Measurements from ENCODE around the gene CIB1. TPM values are rescaled to one million over a fixed set of nuclear protein-coding genes. Genes with fewer than 3 reads are reported as not detected.

Gene CIB1
- total RNA-seq, result 36.4 and 39.4 TPM in 2 replicates

GRCh38 chr15:90233387-90234095, at the start of gene CIB1:
CIB1 (minus strand) TSS chr15:90233941; CDS start chr15:90233885, 56 bp downstream.

GRCh38 chr15:90265271-90266060, 31.7 kb upstream of the CIB1 start, which contains the start of gene NGRN:
NGRN (plus strand) TSS chr15:90265672; CDS start chr15:90265713, 41 bp downstream.

GRCh38 chr15:90249203-90249863, 15.6 kb upstream of the CIB1 start, which contains the start of gene TTLL13:
TTLL13 (plus strand) TSS chr15:90249556; CDS start chr15:90250631, 1,075 bp downstream.

GRCh38 chr15:90234096-90234988, 601 bp upstream of the CIB1 start, which contains the start of gene GDPGP1:
GDPGP1 (plus strand) TSS chr15:90234209; CDS start chr15:90240909, 6,700 bp downstream.

GRCh38 chr15:90201130-90201943, 32.4 kb downstream of the CIB1 start, which contains the start of gene SEMA4B:
SEMA4B (plus strand) TSS chr15:90201330; CDS start chr15:90201579, 249 bp downstream.

Other genes with a start within 250 kb of the CIB1 start
- gene ZNF710, start 232.6 kb downstream of the CIB1 start, total RNA-seq, result 9.0 TPM in 2 replicates
- 60.7 and 96.3 TPM in 2 replicates for gene IDH2, start 131.5 kb downstream of the CIB1 start, total RNA-seq
- gene SEMA4B, start 32.6 kb downstream of the CIB1 start, total RNA-seq, result 6.9 and 8.6 TPM in 2 replicates
- 7.4 and 9.4 TPM in 2 replicates for gene GDPGP1, start 268 bp upstream of the CIB1 start, total RNA-seq
- not detected in 2 replicates for gene TTLL13, start 15.6 kb upstream of the CIB1 start, total RNA-seq
- 62.1 and 67.5 TPM in 2 replicates for gene NGRN, start 31.7 kb upstream of the CIB1 start, total RNA-seq
- 1.2 and 1.4 TPM in 2 replicates for gene ZNF774, start 118.3 kb upstream of the CIB1 start, total RNA-seq
- 144 and 216 TPM in 2 replicates for gene IQGAP1, start 154.3 kb upstream of the CIB1 start, total RNA-seq

All from dermis lymphatic vessel endothelial cell (primary cell).